Inflammatory macrophage treated with lipopolysaccharide for 1 hour (primary cell): Measurements from ENCODE around the gene CHD3.

Source experiments
- DNase-seq, 2 donors: peaks; one replicate each; pipeline ENCODE4 v3.0.0-alpha.2; 2020 to 2022

The CHD3 gene

GRCh38 chr17:7888184-7888920 lies at the start of gene CHD3:
TSS of gene CHD3 (plus strand) at chr17:7888789. CDS start at chr17:7889001, 212 bp downstream.
- no peak for DNase-seq

GRCh38 chr17:7839190-7839875 lies 49.3 kb upstream of the CHD3 start:
- DNase-seq: peak; percentile 50 to 66

DNA sequence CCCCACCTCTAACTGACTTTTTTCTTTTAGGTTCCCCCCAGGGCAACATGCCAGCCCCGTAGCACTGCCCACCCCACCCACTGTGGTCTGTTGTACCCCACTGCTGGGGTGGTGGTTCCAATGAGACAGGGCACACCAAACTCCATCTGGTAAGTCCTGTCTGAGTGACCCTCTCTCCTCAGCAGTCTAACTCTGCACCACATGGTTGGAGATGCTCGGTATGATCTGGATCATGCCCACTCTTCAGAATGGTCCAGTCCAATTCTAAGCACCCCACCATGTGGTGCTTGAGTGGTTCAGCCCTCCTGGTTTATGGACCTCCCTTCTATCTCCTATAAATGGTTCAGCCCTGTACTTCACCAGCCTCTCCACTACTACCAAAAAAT lies 48.7 kb upstream of the CHD3 start:
- DNase-seq: peak; percentile 17 to 25

DNA sequence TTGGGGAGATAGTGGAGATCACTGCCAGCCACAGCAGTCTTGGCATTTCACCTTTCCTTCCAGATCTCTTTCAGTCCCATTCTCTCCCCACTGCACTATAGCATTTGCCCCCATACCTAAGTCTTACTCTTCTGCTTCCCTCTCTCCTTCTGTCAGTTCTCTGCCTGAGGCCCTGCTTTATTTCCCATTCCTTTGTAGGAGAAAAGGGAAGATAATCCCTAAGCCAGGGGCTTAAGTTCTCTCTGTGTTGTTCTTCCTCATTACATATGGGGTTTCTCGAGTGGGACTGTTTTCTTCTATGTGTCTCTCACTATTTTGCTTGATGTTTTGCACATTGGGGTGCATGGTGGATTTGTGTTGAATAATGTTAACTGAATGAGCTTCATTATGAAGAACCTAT lies 48.1 kb upstream of the CHD3 start:
- DNase-seq: no peak

GRCh38 chr17:7840875-7841274 lies 47.7 kb upstream of the CHD3 start:
- no peak for DNase-seq

DNA sequence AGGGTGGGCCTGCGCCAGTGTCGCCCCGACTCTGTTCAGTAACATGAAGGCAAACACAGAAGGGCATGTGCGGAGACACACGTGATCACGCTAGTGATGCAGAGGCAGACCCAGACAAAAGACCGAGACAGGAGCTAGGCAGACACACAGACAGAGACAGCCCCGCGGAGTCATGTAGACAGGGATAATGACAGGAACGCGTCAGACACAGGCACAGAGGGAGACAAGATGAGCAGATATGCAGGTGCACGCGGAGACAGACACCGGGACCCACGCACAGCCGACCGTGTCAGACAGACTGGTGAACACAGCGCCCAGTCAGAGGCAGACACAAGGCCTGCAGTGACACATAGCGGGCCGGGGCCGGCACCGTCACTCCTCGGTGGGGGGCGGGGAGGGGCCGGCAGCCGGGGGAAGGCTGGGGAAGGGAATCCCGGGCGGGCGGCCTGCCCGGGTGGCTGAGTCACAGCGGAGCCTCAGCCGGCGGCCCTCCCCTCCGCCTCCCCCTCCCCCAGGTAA lies 47.1 kb upstream of the CHD3 start:
- peak; percentile 87 to 89 for DNase-seq

GRCh38 chr17:7841915-7842379 lies 46.6 kb upstream of the CHD3 start:
- peak; percentile 91 to 96 for DNase-seq

- DNase-seq: peak; percentile 97 to 99
Observed at GRCh38 chr17:7842380-7843256, 46.0 kb upstream of the CHD3 start.

GRCh38 chr17:7843257-7843535 lies 45.4 kb upstream of the CHD3 start:
- no peak for DNase-seq

GRCh38 chr17:7843536-7844291 lies 44.9 kb upstream of the CHD3 start:
- DNase-seq: peak; percentile 96 to 98

DNA sequence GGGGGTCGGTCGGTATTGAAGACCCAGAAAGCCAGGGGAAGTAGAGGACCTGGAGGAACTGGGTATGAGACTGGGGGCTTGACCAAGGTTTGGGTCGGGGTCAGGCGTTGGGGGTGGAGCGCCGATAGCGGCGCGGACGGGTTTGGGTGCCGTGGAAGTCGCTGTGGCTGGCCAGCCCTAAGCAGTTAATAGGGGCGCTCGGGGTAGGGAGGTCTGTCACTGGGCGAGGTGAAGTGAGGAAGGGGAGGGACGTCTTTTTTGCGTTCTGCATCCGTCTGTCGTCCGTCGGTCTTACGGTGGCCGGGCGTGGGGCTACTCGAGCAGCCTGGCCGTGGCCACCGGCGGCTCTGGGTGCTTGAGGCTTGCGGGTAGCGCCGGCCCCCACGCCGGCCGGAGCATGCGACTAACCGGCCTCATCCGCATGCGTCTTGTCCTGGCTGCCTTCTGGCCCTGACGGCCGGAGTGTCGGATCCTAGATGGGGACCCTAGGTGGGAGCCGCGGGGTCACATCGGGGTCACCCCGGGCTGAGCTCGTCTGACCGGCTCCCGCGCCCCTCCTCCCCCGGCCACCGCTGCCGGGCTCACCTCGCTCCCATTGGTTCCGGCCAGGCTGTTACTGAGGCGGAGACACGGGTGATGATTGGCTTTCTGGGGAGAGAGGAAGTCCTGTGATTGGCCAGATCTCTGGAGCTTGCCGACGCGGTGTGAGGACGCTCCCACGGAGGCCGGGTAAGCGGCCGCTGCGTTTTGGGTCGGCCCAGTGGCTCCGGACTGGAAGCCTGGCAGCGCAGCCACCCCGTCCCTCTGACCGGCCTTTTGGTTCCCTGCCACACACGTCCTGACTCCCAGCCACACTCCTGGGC lies 44.1 kb upstream of the CHD3 start:
- peak; percentile 94 for DNase-seq

- no peak for DNase-seq
Observed at GRCh38 chr17:7845359-7846062, 43.1 kb upstream of the CHD3 start.

DNA sequence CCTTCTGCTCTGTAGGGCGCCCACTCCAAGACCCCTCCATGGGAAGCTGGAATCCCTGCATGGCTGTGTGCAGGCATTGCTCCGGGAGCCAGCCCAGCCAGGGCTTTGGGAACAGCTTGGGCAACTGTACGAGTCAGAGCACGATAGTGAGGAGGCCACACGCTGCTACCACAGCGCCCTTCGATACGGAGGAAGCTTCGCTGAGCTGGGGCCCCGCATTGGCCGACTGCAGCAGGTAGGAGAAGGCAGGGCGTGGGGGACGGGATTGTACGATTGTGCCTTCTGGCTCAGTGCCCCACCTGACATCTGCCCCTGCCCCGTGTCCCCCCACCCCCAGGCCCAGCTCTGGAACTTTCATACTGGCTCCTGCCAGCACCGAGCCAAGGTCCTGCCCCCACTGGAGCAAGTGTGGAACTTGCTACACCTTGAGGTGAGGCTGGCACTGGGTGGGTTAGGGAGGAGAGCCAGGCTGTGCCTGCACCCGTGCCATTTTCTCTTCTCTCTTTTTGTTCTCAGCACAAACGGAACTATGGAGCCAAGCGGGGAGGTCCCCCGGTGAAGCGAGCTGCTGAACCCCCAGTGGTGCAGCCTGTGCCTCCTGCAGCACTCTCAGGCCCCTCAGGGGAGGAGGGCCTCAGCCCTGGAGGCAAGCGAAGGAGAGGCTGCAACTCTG lies 42.4 kb upstream of the CHD3 start:
- no peak for DNase-seq

- DNase-seq: no peak
Observed at GRCh38 chr17:7846765-7847661, 41.6 kb upstream of the CHD3 start.

DNA sequence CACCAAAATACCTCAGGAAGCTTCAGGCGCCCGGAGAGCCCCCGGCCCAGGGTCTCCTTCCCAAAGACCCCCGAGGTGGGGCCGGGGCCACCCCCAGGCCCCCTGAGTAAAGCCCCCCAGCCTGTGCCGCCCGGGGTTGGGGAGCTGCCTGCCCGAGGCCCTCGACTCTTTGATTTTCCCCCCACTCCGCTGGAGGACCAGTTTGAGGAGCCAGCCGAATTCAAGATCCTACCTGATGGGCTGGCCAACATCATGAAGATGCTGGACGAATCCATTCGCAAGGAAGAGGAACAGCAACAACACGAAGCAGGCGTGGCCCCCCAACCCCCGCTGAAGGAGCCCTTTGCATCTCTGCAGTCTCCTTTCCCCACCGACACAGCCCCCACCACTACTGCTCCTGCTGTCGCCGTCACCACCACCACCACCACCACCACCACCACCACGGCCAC lies 40.4 kb upstream of the CHD3 start:
- DNase-seq: no peak

- no peak for DNase-seq
Observed at GRCh38 chr17:7848739-7849129, 39.9 kb upstream of the CHD3 start.

GRCh38 chr17:7849130-7849750 lies 39.3 kb upstream of the CHD3 start:
- no peak for DNase-seq

DNA sequence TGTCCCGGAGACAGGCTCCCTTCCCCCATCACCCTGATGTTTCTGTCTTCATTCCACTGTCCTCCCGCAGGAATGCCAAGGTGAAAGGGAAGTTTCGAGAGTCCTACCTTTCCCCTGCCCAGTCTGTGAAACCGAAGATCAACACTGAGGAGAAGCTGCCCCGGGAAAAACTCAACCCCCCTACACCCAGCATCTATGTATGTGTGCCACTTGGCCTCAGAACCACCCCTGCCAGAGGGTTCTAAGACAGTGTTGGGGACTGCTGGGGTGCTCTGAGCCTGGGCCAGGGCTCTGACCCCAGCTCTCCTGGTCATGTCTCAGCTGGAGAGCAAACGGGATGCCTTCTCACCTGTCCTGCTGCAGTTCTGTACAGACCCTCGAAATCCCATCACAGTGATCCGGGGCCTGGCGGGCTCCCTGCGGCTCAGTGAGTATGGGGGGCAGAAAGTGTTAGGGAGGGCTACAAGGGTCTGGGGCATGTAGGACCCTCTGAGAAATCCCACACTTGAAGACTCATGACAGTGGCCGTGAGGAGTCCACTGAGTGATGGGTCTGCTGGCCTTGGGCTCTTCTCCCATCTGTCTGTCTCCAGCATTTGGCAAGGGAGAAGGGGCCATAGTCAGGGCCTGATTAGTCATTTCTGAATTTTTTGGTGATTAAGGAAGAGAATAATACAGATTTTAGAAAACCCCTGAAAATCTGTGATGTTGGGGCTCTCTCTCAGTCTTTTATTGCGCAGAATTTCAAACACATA lies 38.7 kb upstream of the CHD3 start:
- no peak for DNase-seq
